Fibroblast of lung (primary cell): ENCODE measurements around the gene FOXD4L6. TPM values are rescaled to one million over a fixed set of nuclear protein-coding genes. Genes with fewer than 3 reads are reported as not detected.
"Not testable (repeated sequence)": the region's sequence is repeated elsewhere in the genome, so short reads cannot be mapped to it uniquely, and the experiment has no call there.

ENCODE experiments used
- DNase-seq, 2 donors: peaks; one replicate each; pipeline versions ENCODE4 v3.0.0 to v3.0.0-alpha.2; 2010; ENCODE audit warnings: low read depth in 2 of 2
- H2AFZ ChIP-seq: 2 replicates; pipeline ENCODE4 v1.5.1; 2012; ENCODE audit warnings: low read length, control low read depth, inconsistent platforms
- H3K27ac ChIP-seq: 2 replicates; pipeline ENCODE4 v1.5.1; 2011; ENCODE audit warnings: low read length, control low read depth; ENCODE audit not compliant: insufficient read depth
- H3K27me3 ChIP-seq: 2 replicates; pipeline ENCODE4 v1.5.1; 2011; ENCODE audit warnings: mild to moderate bottlenecking, low read length; ENCODE audit not compliant: control insufficient read depth, insufficient read depth
- H3K36me3 ChIP-seq: 2 replicates; pipeline ENCODE4 v1.5.1; 2011; ENCODE audit warnings: low read length; ENCODE audit not compliant: control insufficient read depth, insufficient read depth
- H3K4me1 ChIP-seq: 2 replicates; pipeline ENCODE4 v1.5.1; 2011; ENCODE audit warnings: low read length; ENCODE audit not compliant: control insufficient read depth, insufficient read depth; ENCODE audit errors: extremely low read depth
- H3K4me2 ChIP-seq: 2 replicates; pipeline ENCODE4 v1.5.1; 2011; ENCODE audit warnings: low read length, control low read depth; ENCODE audit not compliant: insufficient read depth; ENCODE audit errors: extremely low read depth
- H3K4me3 ChIP-seq, 4 experiments: fragments of 200-600 bp in 1 of 4; sonication (generic) in 1 of 4; replicated peaks in 1 of 4; 2 replicates each; pipeline ENCODE4 v1.5.1; 2011 to 2016; ENCODE audit warnings: low read length in 4 of 4, low read depth in 3 of 4, mild to moderate bottlenecking in 3 of 4, control low read depth in 2 of 4, inconsistent platforms in 1 of 4, mixed read lengths in 1 of 4; ENCODE audit not compliant: insufficient read depth in 1 of 4; ENCODE audit errors: control extremely low read depth in 1 of 4
- H3K79me2 ChIP-seq: 2 replicates; pipeline ENCODE4 v1.5.1; 2012; ENCODE audit warnings: mild to moderate bottlenecking, low read length, inconsistent platforms; ENCODE audit not compliant: control insufficient read depth, insufficient read depth
- H3K9ac ChIP-seq: 2 replicates; pipeline ENCODE4 v1.5.1; 2011; ENCODE audit warnings: mild to moderate bottlenecking, low read length, control low read depth; ENCODE audit not compliant: insufficient read depth
- H3K9me3 ChIP-seq: 2 replicates; pipeline ENCODE4 v1.5.1; 2012; ENCODE audit warnings: low read depth, low read length; ENCODE audit not compliant: control insufficient read depth, insufficient read depth
- H4K20me1 ChIP-seq: 2 replicates; pipeline ENCODE4 v1.5.1; 2011; ENCODE audit warnings: low read length; ENCODE audit not compliant: control insufficient read depth, insufficient read depth; ENCODE audit errors: extremely low read depth
- polyA plus RNA-seq, 2 donors: library from polyadenylated mRNA; depleted of rRNA in 1 of 2; stranded (reverse) in 1 of 2; unstranded in 1 of 2; fragments of >200 nt; gene quantifications; 2 replicates each; pipeline ENCODE4 v1.2.1, GENCODE V29; 2011 to 2012; ENCODE audit warnings: missing spikeins in 1 of 2
- total RNA-seq: library from RNA; depleted of rRNA; stranded (reverse); fragments of >200 nt; gene quantifications from 2 replicates; pipeline ENCODE4 v1.2.1, GENCODE V29; 2014

Gene FOXD4L6
- total and polyA plus RNA-seq, 2 donors (not counting 1 experiment from before 2014, with no cell fraction given): not detected

GRCh38 chr9:41111414-41111813 is 17.1 kb downstream of the FOXD4L6 start:
- H3K4me2 ChIP-seq, H3K9me3 ChIP-seq, H3K27ac ChIP-seq, H3K4me3 ChIP-seq, H3K9ac ChIP-seq, DNase-seq, H4K20me1 ChIP-seq, H3K79me2 ChIP-seq, H3K27me3 ChIP-seq, H2AFZ ChIP-seq, H3K4me1 ChIP-seq, H3K36me3 ChIP-seq: not testable (repeated sequence)

GRCh38 chr9:41110913-41111312 is 17.6 kb downstream of the FOXD4L6 start:
- not testable (repeated sequence) for H3K79me2 ChIP-seq, H3K9me3 ChIP-seq, H3K4me3 ChIP-seq, H3K36me3 ChIP-seq, H4K20me1 ChIP-seq, H3K27ac ChIP-seq, H3K4me1 ChIP-seq, H3K9ac ChIP-seq, DNase-seq, H3K27me3 ChIP-seq, H2AFZ ChIP-seq, H3K4me2 ChIP-seq

- H3K79me2 ChIP-seq, H3K9me3 ChIP-seq, H3K4me2 ChIP-seq, H3K27ac ChIP-seq, H3K4me1 ChIP-seq, H3K4me3 ChIP-seq, H3K9ac ChIP-seq, H2AFZ ChIP-seq, H3K27me3 ChIP-seq, H4K20me1 ChIP-seq, DNase-seq, H3K36me3 ChIP-seq: not testable (repeated sequence)
These were observed 19.2 kb downstream of the FOXD4L6 start for GRCh38 chr9:41109253-41109652.

DNA sequence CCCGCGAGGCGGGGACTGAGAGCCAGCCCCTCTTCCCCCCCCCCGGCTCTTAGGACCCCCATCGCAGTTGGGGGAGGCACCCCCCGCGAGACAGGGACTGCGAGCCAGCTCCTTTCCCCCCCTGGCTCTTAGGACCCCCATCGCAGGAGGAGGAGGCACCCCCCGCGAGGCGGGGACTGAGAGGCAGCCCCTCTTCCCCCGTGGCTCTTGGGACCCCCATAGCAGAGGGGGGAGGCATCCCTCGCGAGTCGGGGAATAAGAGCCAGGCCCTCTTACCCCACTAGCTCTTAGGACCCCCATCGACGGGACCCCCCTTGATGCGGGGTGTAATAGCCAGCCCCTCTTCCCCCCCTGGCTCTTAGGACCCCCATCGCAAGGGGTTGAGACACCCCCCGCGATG is 19.7 kb downstream of the FOXD4L6 start:
- H3K9me3 ChIP-seq, H2AFZ ChIP-seq, H3K27ac ChIP-seq, DNase-seq, H3K9ac ChIP-seq, H4K20me1 ChIP-seq, H3K4me1 ChIP-seq, H3K4me2 ChIP-seq, H3K4me3 ChIP-seq, H3K36me3 ChIP-seq, H3K27me3 ChIP-seq, H3K79me2 ChIP-seq: not testable (repeated sequence)

DNA sequence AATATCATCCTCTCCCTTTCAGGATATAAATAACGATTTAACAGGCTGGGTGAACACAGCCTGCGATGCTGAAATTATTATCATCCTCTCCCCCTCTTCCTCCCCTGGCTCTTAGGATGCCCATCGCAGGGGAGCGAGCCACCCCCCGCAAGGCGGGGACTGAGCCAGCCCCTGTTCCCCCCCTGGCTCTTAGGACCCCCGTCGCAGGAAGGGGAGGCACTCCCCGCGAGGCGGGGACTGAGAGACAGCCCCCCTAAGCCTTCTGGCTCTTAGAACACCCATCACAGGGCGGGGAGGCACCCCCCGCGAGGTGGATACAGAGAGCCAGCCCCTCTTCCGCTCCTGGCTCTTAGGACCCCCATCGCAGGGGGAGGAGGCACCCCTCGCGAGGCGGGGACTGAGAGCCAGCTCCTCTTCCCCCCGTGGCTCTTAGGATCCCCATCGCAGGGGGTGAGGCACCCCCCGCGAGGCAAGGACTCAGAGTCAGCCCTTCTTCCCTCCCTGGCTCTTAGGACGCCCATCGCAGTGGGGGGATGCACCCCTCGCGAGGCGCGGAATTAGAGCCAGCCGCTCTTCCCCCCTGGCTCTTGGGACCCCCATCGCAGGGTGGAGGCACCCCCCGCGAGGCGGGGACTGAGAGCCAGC is 21.9 kb downstream of the FOXD4L6 start:
- not testable (repeated sequence) for H3K4me1 ChIP-seq, H3K4me2 ChIP-seq, H3K36me3 ChIP-seq, H3K9ac ChIP-seq, H3K27ac ChIP-seq, H3K4me3 ChIP-seq, H3K9me3 ChIP-seq, H3K27me3 ChIP-seq, H4K20me1 ChIP-seq, H3K79me2 ChIP-seq, DNase-seq, H2AFZ ChIP-seq

DNA sequence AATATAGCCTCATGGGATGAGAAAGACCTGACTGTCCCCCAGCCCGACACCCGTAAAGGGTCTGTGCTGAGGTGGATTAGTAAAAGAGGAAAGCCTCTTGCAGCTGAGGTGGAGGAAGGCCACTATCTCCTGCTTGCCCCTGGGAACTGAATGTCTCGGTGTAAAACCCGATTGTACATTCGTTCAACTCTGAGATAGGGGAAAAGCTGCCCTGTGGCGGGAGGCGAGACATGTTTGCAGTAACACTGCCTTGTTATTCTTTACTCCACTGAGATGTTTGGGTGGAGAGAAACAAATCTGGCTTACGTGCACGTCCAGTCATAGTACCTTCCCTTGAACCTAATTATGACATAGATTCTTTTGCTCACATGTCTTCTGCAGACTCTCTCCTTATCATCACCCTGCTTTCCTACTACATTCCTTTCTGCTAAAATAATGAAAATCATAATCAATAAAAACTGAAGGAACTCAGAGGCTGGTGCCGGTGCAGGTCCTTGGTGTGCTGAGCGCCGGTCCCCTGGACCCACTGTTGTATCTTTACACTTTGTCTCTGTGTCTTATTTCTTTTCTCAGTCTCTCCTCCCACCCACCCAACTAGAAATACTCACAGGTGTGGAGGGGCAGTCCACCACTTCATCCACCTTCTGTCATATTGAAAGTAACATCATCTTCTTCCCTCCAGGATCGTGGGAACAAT is 22.8 kb downstream of the FOXD4L6 start:
- not testable (repeated sequence) for H3K4me3 ChIP-seq, H3K27ac ChIP-seq, H3K9ac ChIP-seq, H3K4me1 ChIP-seq, H3K36me3 ChIP-seq, H3K27me3 ChIP-seq, H4K20me1 ChIP-seq, DNase-seq, H3K9me3 ChIP-seq, H2AFZ ChIP-seq, H3K79me2 ChIP-seq, H3K4me2 ChIP-seq

GRCh38 chr9:41104542-41104941 is 23.9 kb downstream of the FOXD4L6 start:
- DNase-seq, H3K36me3 ChIP-seq, H3K9ac ChIP-seq, H4K20me1 ChIP-seq, H3K4me1 ChIP-seq, H3K27me3 ChIP-seq, H3K27ac ChIP-seq, H3K4me3 ChIP-seq, H3K79me2 ChIP-seq, H3K4me2 ChIP-seq, H3K9me3 ChIP-seq, H2AFZ ChIP-seq: not testable (repeated sequence)
